Uterus (tissue), 2 donors: Measurements from ENCODE around the gene CLEC9A.

Experiments
- CTCF ChIP-seq, 4 experiments: fragments of 200-600 bp in 2 of 4; fragments of 450-650 bp in 2 of 4; sonication (generic) in 2 of 4; IDR thresholded peaks; one replicate each; pipeline ENCODE4 v1.5.1; 2016 to 2019; ENCODE audit warnings: antibody characterized with exemption in 4 of 4, mild to moderate bottlenecking in 2 of 4, moderate library complexity in 1 of 4
- POLR2A ChIP-seq, 2 donors: fragments of 450-650 bp; IDR thresholded peaks; one replicate each; pipeline ENCODE4 v1.6.1; 2016; ENCODE audit warnings: antibody characterized with exemption in 2 of 2, mild to moderate bottlenecking in 1 of 2, moderate library complexity in 1 of 2

- no peak for TF ChIP-seq CTCF (IDR thresholded peaks at IDR 0.05)
- no peak for TF ChIP-seq POLR2A (IDR thresholded peaks at IDR 0.05)
Observed at GRCh38 chr12:10102322-10102721, 71.8 kb downstream of the CLEC9A start.
